MM.1S (cell line): ENCODE results near the gene FGD4.

Source experiments
- CTCF ChIP-seq: fragments of 300-600 bp; sonication (generic); IDR thresholded peaks from 2 replicates; pipeline ENCODE4 v1.5.1; 2016; ENCODE audit warnings: antibody characterized with exemption, low read length, mixed read lengths
- EZH2 ChIP-seq: fragments of 300-600 bp; sonication (generic); optimal IDR thresholded peaks from 2 replicates; pipeline ENCODE3; 2017; ENCODE audit warnings: low read depth, mild to moderate bottlenecking, antibody characterized with exemption, low read length, mixed read lengths
- EZH2phosphoT487 ChIP-seq: fragments of 300-600 bp; sonication (generic); IDR thresholded peaks from 2 replicates; pipeline ENCODE4 v1.6.1; 2018; ENCODE audit warnings: antibody characterized with exemption, low read length

- TF ChIP-seq CTCF (no peak), EZH2 (no peak), EZH2phosphoT487 (no peak)
These were observed 216.1 kb downstream of the FGD4 start for GRCh38 chr12:32615441-32615840.
